Measurements from ENCODE around the gene GDPD3. TPM values are rescaled to one million over a fixed set of nuclear protein-coding genes. Genes with fewer than 3 reads are reported as not detected.
A peak's percentile ranks its signal among the peaks of the same experiment; 100 is the strongest.

Gene GDPD3
- total RNA-seq, 2 experiments from 2014 or later = 4.5 to 5.7 TPM

- peaks cover 22% of the 10 kb centered on the region for H3K4me1 Mint-ChIP-seq (ENCODE audit: low read depth)
- intact Hi-C loops (cut with micrococcal nuclease) = no loop called here
- ATAC-seq = no peak
- ChIA-PET CTCF (interaction anchor here (1.0 to 1.8 kb wide), 3 partner anchors 8 to 289 kb away, joined by 3 to 11 read pairs (median 5); partner anchors contain the start of gene TBX6), POLR2A (interaction anchor here (1.1 to 2.3 kb wide), 4 partner anchors 17 to 65 kb away, joined by 3 to 8 read pairs (median 6); partner anchors contain the start of gene CORO1A)
- H3K36me3 Mint-ChIP-seq (ENCODE audit: low read depth) = peaks cover 8% of the 10 kb centered on the region
- no peaks in the 10 kb centered on the region for H3K9me3 Mint-ChIP-seq
- H3K4me3 Mint-ChIP-seq = no peak overlapping the region
- H3K27me3 Mint-ChIP-seq = no peaks in the 10 kb centered on the region
- DNase-seq = no peak
- TF ChIP-seq, protein P1, sequence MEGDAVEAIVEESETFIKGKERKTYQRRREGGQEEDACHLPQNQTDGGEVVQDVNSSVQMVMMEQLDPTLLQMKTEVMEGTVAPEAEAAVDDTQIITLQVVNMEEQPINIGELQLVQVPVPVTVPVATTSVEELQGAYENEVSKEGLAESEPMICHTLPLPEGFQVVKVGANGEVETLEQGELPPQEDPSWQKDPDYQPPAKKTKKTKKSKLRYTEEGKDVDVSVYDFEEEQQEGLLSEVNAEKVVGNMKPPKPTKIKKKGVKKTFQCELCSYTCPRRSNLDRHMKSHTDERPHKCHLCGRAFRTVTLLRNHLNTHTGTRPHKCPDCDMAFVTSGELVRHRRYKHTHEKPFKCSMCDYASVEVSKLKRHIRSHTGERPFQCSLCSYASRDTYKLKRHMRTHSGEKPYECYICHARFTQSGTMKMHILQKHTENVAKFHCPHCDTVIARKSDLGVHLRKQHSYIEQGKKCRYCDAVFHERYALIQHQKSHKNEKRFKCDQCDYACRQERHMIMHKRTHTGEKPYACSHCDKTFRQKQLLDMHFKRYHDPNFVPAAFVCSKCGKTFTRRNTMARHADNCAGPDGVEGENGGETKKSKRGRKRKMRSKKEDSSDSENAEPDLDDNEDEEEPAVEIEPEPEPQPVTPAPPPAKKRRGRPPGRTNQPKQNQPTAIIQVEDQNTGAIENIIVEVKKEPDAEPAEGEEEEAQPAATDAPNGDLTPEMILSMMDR (IDR thresholded peaks at IDR 0.05) = no peak
- peak overlapping the region; percentile 57 for H3K27ac Mint-ChIP-seq
Observed at GRCh38 chr16:30120340-30121105, 7.2 kb upstream of the GDPD3 start.

DNA sequence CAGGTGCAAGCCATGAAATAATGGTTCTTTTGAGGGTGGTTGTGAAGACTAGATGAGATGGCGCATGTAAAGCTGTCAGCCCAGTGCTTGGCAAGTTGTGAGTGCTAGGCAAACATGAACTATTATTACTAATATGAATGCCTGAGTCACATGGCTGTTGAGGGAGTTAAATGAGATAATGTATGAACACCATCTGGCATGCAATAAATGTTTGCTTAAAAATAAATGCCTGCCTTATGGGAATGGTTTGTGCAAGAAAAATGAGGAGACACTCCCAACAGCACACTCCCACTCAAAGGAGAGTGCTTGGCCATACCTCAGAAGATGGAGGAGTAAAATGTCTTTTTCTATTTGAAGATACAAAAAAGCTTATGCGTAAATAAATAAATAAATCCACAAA, 6.1 kb upstream of the GDPD3 start:
- Mint-ChIP-seq H3K27me3 (no peaks in the 10 kb centered on the region), H3K27ac (no peak overlapping the region), H3K4me1 (ENCODE audit: low read depth) (peaks cover 27% of the 10 kb centered on the region), H3K36me3 (ENCODE audit: low read depth) (peaks cover 9% of the 10 kb centered on the region), H3K9me3 (no peaks in the 10 kb centered on the region), H3K4me3 (no peak overlapping the region)
- DNase-seq (no peak), ATAC-seq (no peak)
- intact Hi-C loops (cut with micrococcal nuclease) = no loop called here
- CTCF ChIA-PET = no interaction called here
- TF ChIP-seq, protein P1 (IDR thresholded peaks at IDR 0.05) = no peak
- POLR2A ChIA-PET = interaction anchor here (0.7 to 2.3 kb wide), 4 partner anchors 15 to 218 kb away, joined by 3 to 7 read pairs (median 5); no protein-coding TSS in a partner anchor

DNA sequence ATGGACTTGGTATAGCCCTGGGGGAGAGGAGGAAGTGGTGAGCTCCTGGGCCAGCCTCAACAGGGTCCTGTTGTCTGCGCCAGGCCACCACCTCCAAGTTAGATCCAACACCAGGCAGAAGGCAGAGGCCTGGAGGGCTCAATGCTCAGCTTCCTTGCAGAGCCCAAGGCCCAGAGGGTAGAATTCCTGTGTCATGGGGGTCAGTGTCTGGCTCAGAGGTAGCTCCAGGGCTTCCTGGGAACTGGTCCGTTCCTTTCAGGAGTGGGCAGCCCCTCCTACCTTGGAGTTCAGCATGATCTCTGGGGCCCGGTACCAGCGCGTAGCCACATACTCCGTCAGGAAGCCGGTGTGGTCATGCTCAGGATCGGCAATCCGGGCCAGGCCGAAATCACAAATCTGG, 4.4 kb upstream of the GDPD3 start:
- Mint-ChIP-seq H3K36me3 (ENCODE audit: low read depth) (peaks cover 9% of the 10 kb centered on the region), H3K9me3 (no peaks in the 10 kb centered on the region), H3K27ac (no peak overlapping the region), H3K4me3 (no peak overlapping the region), H3K4me1 (ENCODE audit: low read depth) (peaks cover 27% of the 10 kb centered on the region), H3K27me3 (no peaks in the 10 kb centered on the region)
- DNase-seq = no peak
- intact Hi-C loops (cut with micrococcal nuclease) = no loop called here
- POLR2A ChIA-PET = interaction anchor here (2.1 to 2.3 kb wide), 2 partner anchors 14 to 25 kb away, joined by 6 to 7 read pairs; no protein-coding TSS in a partner anchor
- no peak for ATAC-seq
- TF ChIP-seq, protein P1 (IDR thresholded peaks at IDR 0.05) = no peak
- CTCF ChIA-PET = interaction anchor here (1.0 kb wide), 1 partner anchor 63 kb away, joined by 3 read pairs; no protein-coding TSS in a partner anchor

- no peak for DNase-seq
Observed at GRCh38 chr16:30116291-30117207, 3.2 kb upstream of the GDPD3 start.

More at GRCh38 chr16:30116291-30117207, 3.2 kb upstream of the GDPD3 start:
- Mint-ChIP-seq H3K4me1 (ENCODE audit: low read depth) (peaks cover 23% of the 10 kb centered on the region), H3K27me3 (no peaks in the 10 kb centered on the region), H3K4me3 (no peak overlapping the region), H3K27ac (no peak overlapping the region), H3K36me3 (ENCODE audit: low read depth) (peaks cover 9% of the 10 kb centered on the region), H3K9me3 (no peaks in the 10 kb centered on the region)
- intact Hi-C loops (cut with micrococcal nuclease) = no loop called here
- ChIA-PET CTCF (no interaction called here), POLR2A (interaction anchor here (0.7 to 1.0 kb wide), 2 partner anchors 69 to 539 kb away, joined by 3 read pairs; no protein-coding TSS in a partner anchor)
- no peak for ATAC-seq
- TF ChIP-seq, protein P1 (IDR thresholded peaks at IDR 0.05) = no peak
